HT1080 (cell line): Measurements from ENCODE around the gene NAA35. TPM values are rescaled to one million over a fixed set of nuclear protein-coding genes. Genes with fewer than 3 reads are reported as not detected.
"Not testable (repeated sequence)": the region's sequence is repeated elsewhere in the genome, so short reads cannot be mapped to it uniquely, and the experiment has no call there.

Experiments used
- DNase-seq: peaks from one replicate; pipeline ENCODE4 v3.0.0-alpha.2; 2015; ENCODE audit warnings: low read depth
- total RNA-seq: library from RNA; depleted of rRNA; stranded (reverse); fragments of >200 nt; shearing (Covaris generic); gene quantifications from 2 replicates; pipeline ENCODE4 v1.2.3, GENCODE V29; 2014

The NAA35 gene
- total RNA-seq, 1 experiment from 2014 or later: 25.4 TPM

DNA sequence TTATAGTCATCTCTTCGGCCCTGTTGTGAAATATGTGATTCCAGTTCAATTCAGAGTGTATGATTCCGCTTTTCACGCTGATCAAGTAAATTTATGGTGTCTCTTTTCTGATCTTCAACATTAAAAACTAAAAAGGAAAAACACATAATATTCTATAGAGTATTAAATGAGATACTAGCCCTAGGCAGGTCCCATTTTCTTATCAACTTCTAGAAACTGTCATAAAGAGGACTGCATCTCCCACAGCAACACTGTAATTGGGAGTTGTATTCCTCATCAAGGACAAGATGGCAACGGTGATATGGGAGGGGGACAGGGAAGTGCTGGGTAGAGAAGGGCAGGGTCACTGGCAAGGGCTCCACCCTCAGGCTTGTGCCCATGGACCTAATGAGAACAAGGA lies 86.8 kb downstream of the NAA35 start:
- DNase-seq: no peak

DNA sequence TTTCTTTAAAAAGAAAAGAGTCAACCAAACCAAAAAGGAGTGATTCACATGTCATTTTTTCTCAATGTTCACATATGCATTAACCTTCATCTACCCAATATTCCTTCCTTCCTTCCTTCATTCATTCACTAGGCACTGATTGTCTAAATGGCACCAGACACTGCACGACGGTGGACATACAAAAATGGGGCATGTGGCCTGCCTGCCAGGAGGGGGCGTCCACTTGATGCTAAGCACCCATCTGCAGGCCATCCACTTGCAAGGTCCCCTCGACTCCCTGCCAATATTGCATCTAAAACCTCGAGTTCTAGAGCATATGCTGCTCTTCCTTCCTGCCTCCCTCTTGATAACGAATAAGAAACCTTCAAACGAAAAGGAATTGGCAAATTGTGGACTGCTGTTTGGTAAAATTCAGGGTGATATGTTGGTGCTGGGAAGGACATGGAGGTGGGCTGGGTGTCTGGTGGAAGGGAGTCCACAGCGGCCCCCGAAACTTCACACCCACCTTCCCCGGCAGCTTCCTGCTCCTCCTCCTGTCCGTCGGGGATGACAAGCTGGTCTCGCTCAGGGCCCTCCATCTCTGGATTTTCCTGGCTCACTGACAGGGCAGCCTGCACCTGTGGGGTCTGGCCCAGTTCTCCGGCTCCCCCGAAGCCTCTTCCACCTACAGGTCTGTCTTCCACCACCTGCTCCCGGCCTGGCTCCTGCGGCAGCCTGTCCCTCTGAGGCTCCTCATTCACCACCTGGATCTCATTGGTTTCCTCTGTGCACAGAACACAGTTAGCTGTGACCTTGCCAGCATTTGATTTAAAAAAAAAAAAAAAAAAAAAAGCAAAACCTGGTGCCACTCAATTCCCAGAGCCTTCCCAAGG lies 94.2 kb downstream of the NAA35 start:
- peak; percentile 50 for DNase-seq

DNA sequence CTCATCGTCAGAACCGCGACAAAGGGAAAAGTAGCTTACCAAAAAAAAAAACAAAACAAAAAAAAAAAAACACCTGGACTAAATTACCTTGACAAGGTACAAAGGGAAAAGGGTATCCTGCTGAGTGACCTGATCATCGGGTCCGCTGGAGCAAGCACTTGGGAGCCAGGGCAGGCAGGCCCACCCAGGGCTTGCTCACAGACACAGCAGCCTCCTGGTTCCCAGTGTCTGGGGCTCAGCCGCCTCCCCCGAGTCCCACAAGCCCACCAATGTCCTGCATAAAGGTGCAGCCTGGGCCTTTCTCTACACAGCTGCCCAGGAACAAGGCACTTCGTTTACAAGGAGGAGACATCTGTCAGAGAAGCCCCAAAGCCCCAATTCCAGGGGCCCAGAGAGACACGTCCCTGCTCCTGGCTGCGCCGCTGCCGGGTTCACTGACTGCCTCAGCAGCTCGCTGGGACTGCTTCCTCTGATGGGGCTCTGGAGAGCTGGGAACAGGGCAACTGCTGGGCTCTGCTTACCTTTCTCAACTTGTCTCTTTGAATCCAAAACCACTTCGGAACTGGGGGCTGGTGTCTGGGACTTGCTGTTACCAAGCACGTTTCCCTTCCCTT lies 95.0 kb downstream of the NAA35 start:
- DNase-seq: no peak

GRCh38 chr9:86036555-86036954 lies 95.6 kb downstream of the NAA35 start:
- DNase-seq: no peak

GRCh38 chr9:86039991-86040860 lies 99.3 kb downstream of the NAA35 start:
- DNase-seq: no peak

DNA sequence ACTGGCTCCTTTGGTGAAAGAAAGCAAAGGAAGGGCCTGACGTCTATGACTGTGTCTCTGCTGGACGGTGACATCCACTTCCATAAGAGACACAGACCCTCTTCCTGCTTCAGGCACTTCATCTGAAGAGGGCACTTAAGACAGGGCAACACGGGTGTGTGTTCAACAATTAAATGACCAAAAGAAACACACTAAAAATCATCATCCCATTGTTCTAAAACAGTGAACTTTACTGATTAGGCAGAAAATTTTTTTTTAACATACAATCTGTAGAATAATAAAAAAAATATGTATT lies 99.9 kb downstream of the NAA35 start:
- DNase-seq: no peak

GRCh38 chr9:86041311-86041741 lies 100.4 kb downstream of the NAA35 start:
- DNase-seq: no peak

DNA sequence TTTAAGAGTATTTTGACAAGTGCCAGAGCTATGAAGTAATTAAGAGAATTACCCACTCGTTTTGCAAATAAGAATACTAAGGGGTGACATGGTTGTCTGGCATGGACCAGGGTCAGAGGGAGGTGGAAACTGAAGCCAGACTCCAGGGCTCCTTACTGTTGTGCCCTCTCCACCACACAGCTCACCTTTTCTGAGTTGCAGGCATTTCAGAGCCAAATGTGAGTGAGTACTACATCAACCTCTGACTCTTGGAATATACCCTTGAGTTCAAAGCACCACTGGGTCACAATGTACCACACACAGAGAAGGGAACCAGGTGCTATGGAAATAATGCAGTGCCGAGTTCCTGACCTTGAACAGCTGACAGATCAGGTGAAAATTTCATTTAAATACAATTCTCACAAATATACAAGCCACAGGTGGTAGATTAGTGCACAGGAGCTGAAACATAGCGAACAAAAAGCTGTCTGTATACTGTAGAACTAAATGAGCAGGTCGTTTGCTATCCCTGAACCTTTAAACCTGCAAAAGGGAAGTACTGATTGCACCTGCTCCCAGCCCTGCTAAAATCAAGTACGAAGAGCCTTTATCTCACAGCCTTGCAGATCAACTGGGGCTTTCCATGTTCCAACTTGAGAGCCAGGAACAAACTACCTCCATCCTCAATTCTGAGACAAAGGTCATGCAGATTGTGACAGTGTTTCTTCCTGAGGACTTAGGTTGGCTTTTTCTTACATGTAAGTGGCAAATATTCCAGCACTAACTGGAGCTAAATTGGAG lies 101.4 kb downstream of the NAA35 start:
- no peak for DNase-seq

DNA sequence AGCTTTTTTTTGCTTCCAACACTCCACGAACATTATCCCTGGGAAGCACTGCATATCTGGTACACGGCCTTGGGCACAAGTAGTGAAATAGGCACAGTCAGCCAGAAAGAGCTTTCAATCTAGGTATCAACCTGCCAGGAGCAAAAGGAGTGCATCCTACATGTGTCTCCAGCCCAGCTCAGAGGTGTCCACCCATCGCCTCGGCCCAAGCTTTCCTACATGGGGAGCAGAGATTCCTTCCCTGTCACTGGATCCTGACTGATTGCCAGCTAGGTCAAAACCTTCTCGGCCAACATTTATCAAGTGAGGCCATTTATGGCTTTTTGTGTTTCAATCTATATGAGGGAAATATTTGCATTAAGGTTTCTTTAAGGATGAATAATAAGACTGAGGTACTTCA lies 102.6 kb downstream of the NAA35 start:
- no peak for DNase-seq

- no peak for DNase-seq
These were observed 103.1 kb downstream of the NAA35 start for GRCh38 chr9:86043999-86044398.

- no peak for DNase-seq
These were observed 104.7 kb downstream of the NAA35 start for GRCh38 chr9:86045654-86046053.

- no peak for DNase-seq
These were observed 105.2 kb downstream of the NAA35 start for GRCh38 chr9:86046071-86046636.

DNA sequence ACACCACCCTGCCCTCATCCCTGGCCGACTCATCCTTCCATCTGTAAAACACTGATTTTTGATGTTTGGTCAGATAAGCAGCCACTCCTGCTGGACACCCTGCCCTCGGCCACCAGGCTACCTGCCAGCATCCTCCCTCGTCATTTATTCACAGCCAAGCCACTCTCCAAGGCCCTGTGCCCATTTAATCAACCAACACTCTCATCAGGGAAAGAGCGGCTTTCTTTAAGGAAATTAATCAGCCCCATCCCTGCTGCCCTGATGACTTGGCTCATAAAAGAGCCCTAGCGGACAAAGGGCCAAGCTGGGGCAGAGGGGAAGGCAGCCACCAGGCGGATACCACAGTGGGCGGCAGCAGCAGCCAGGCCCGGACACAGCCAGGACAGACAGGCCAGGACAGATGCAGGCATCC lies 106.0 kb downstream of the NAA35 start:
- DNase-seq: no peak

- no peak for DNase-seq
These were observed 106.4 kb downstream of the NAA35 start for GRCh38 chr9:86047361-86047760.

DNA sequence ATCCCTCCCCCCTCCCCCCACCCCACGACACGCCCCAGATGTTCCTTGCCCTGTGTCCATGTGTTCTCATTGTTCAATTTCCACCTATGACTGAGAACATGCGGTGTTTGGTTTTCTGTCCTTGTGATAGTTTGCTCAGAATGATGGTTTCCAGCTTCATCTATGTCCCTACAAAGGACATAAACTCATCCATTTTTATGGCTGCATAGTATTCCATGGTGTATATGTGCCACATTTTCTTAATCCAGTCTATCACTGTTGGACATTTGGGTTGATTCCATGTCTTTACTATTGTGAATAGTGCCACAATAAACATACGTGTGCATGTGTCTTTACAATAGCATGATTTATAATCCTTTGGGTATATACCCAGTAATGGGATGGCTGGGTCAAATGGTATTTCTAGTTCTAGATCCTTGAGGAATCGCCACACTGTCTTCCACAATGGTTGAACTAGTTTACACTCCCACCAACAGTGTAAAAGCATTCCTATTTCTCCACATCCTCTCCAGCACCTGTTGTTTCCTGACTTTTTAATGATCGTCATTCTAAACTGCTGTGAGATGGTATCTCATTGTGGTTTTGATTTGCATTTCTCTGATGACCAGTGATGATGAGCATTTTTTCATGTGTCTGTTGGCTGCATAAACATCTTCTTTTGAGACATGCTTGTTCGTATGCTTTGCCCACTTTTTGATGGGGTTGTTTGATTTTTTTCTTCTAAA lies 107.2 kb downstream of the NAA35 start:
- not testable (repeated sequence) for DNase-seq

- no peak for DNase-seq
These were observed 111.9 kb downstream of the NAA35 start for GRCh38 chr9:86052556-86053468.

- no peak for DNase-seq
These were observed 113.7 kb downstream of the NAA35 start for GRCh38 chr9:86054695-86055094.

- no peak for DNase-seq
These were observed 116.5 kb downstream of the NAA35 start for GRCh38 chr9:86057491-86057890.
